Panc1 (cell line): ENCODE results near the gene STARD10. TPM values are rescaled to one million over a fixed set of nuclear protein-coding genes. Genes with fewer than 3 reads are reported as not detected.

Experiments
- ATAC-seq: fragments of 200-7000 bp; cut with Tn5 transposase; 2 replicates; pipeline ENCODE4 v1.9.1; 2020; ENCODE audit warnings: mild to moderate bottlenecking, moderate library complexity
- BruUV-seq: library from RNA; stranded (reverse); fragments of 400-500 nt; replicated peaks from 2 replicates; lab custom pipeline; 2021; lab: Mats Ljungman, UMichigan
- CTCF ChIA-PET: fragments of 300-600 bp; sonication (Branson Sonifier 250); formaldehyde crosslinking; loops from one replicate; lab custom pipeline; 2022; ENCODE audit warnings: antibody characterized with exemption; lab: Charles Lee
- POLR2A ChIA-PET: fragments of 300-600 bp; sonication (Branson Sonifier 250); formaldehyde crosslinking; loops from one replicate; lab custom pipeline; 2022; ENCODE audit warnings: antibody characterized with exemption; lab: Charles Lee
- DNase-seq: peaks from one replicate; pipeline ENCODE4 v3.0.0-alpha.2; 2010; ENCODE audit warnings: low read depth, low spot score
- H3K27ac ChIP-seq: 2 replicates; pipeline ENCODE4 v1.5.1; 2011; ENCODE audit warnings: mild to moderate bottlenecking, low read length, inconsistent platforms
- H3K27me3 ChIP-seq: fragments of 200-500 bp; sonication (Bioruptor generic); 2 replicates; pipeline ENCODE4 v1.6.0; 2014; ENCODE audit warnings: low read length, inconsistent platforms; ENCODE audit not compliant: control insufficient read depth, insufficient read depth
- H3K36me3 ChIP-seq: fragments of 200-500 bp; sonication (Bioruptor generic); 2 replicates; pipeline ENCODE4 v1.5.1; 2014; ENCODE audit warnings: inconsistent platforms, mild to moderate bottlenecking, low read length, moderate library complexity; ENCODE audit not compliant: control insufficient read depth, insufficient read depth
- H3K4me1 ChIP-seq: 2 replicates; pipeline ENCODE4 v1.5.1; 2011; ENCODE audit warnings: inconsistent platforms, mild to moderate bottlenecking, low read length, moderate library complexity; ENCODE audit not compliant: control insufficient read depth, insufficient read depth
- H3K4me3 ChIP-seq, 2 experiments: 2 replicates each; pipeline ENCODE4 v1.5.1; 2011 to 2012; ENCODE audit warnings: low read depth in 2 of 2, low read length in 2 of 2, mild to moderate bottlenecking in 2 of 2, inconsistent platforms in 1 of 2, moderate library complexity in 1 of 2
- H3K9me3 ChIP-seq: fragments of 200-500 bp; sonication (Bioruptor generic); 2 replicates; pipeline ENCODE4 v1.5.1; 2014; ENCODE audit warnings: low read depth, mild to moderate bottlenecking, inconsistent platforms, low read length, moderate library complexity; ENCODE audit not compliant: control insufficient read depth, insufficient read depth
- CTCF ChIP-seq: fragments of 450-650 bp; IDR thresholded peaks from 2 replicates; pipeline ENCODE4 v1.5.1; 2017; ENCODE audit warnings: mild to moderate bottlenecking
- POLR2AphosphoS5 ChIP-seq: IDR thresholded peaks from 2 replicates; pipeline ENCODE4 v1.6.1; 2012; ENCODE audit warnings: mild to moderate bottlenecking, low read depth, low read length, moderate library complexity
- SIN3A ChIP-seq: IDR thresholded peaks from 2 replicates; pipeline ENCODE4 v1.6.1; 2012; ENCODE audit warnings: low read depth, mild to moderate bottlenecking, low read length, moderate library complexity, borderline replicate concordance; ENCODE audit not compliant: insufficient read depth
- TCF7L2 ChIP-seq: IDR thresholded peaks from 2 replicates; pipeline ENCODE4 v1.6.1; 2011; ENCODE audit warnings: mild to moderate bottlenecking, low read depth, low read length, inconsistent platforms
- in situ Hi-C: cut with HindIII; loops from 2 replicates; pipeline ENCODE4 v1.10.0; 2016; ENCODE audit warnings: low sequenced_read_pairs, low pct_unique_long_range_greater_than_20kb
- intact Hi-C: fragments of 100-400 bp; cut with micrococcal nuclease; formaldehyde crosslinking; loops from one replicate; pipeline ENCODE4 v1.10.0; 2022; ENCODE audit not compliant: unreplicated experiment
- total RNA-seq: library from RNA; stranded (reverse); gene quantifications from one replicate; pipeline ENCODE4 v1.2.1, GENCODE V29; 2021; ENCODE audit not compliant: unreplicated experiment
- TF ChIP-seq, protein P1 (sequence below), 2 experiments: IDR thresholded peaks; 2 replicates each; pipeline ENCODE4 v1.6.1; 2011 to 2012; ENCODE audit warnings: low read depth in 2 of 2, control low read depth in 1 of 2, low read length in 1 of 2, mild to moderate bottlenecking in 1 of 2, moderate library complexity in 1 of 2; ENCODE audit not compliant: insufficient read depth in 1 of 2

The STARD10 gene
- total RNA-seq, 1 experiment from 2014 or later: 32.1 TPM

- TF ChIP-seq SIN3A (no peak), CTCF (no peak), POLR2AphosphoS5 (no peak), TCF7L2 (no peak)
- TF ChIP-seq, protein P1, sequence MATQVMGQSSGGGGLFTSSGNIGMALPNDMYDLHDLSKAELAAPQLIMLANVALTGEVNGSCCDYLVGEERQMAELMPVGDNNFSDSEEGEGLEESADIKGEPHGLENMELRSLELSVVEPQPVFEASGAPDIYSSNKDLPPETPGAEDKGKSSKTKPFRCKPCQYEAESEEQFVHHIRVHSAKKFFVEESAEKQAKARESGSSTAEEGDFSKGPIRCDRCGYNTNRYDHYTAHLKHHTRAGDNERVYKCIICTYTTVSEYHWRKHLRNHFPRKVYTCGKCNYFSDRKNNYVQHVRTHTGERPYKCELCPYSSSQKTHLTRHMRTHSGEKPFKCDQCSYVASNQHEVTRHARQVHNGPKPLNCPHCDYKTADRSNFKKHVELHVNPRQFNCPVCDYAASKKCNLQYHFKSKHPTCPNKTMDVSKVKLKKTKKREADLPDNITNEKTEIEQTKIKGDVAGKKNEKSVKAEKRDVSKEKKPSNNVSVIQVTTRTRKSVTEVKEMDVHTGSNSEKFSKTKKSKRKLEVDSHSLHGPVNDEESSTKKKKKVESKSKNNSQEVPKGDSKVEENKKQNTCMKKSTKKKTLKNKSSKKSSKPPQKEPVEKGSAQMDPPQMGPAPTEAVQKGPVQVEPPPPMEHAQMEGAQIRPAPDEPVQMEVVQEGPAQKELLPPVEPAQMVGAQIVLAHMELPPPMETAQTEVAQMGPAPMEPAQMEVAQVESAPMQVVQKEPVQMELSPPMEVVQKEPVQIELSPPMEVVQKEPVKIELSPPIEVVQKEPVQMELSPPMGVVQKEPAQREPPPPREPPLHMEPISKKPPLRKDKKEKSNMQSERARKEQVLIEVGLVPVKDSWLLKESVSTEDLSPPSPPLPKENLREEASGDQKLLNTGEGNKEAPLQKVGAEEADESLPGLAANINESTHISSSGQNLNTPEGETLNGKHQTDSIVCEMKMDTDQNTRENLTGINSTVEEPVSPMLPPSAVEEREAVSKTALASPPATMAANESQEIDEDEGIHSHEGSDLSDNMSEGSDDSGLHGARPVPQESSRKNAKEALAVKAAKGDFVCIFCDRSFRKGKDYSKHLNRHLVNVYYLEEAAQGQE (IDR thresholded peaks at IDR 0.05; ENCODE audit: insufficient read depth in 1 of 2, low read depth in 2 of 2, low read length in 1 of 2): no peak
- no peaks in the 10 kb centered on the region for H3K9me3 ChIP-seq
- no peaks in the 10 kb centered on the region for H3K4me1 ChIP-seq
- H3K27ac ChIP-seq: no peak overlapping the region
- ChIA-PET CTCF (no interaction called here), POLR2A (no interaction called here)
- intact Hi-C loops (no loop called here), in situ Hi-C loops (no loop called here)
- no peak for DNase-seq
- H3K27me3 ChIP-seq: no peaks in the 10 kb centered on the region
- no peaks in the 10 kb centered on the region for H3K36me3 ChIP-seq
- H3K4me3 ChIP-seq: no peak overlapping the region
- ATAC-seq: no peak
- BruUV-seq: no TSS peak
Measured at GRCh38 chr11:72767203-72768062, 26.4 kb downstream of the STARD10 start.

GRCh38 chr11:72766152-72766902 is 27.5 kb downstream of the STARD10 start:
- ATAC-seq (no peak), DNase-seq (no peak)
- Histone ChIP-seq H3K36me3 (no peaks in the 10 kb centered on the region), H3K27me3 (no peaks in the 10 kb centered on the region), H3K4me3 (no peak overlapping the region), H3K27ac (no peak overlapping the region), H3K9me3 (no peaks in the 10 kb centered on the region), H3K4me1 (no peaks in the 10 kb centered on the region)
- in situ Hi-C loops: no loop called here
- intact Hi-C loops: no loop called here
- POLR2A ChIA-PET: no interaction called here
- TF ChIP-seq CTCF (no peak), SIN3A (no peak), TCF7L2 (no peak), POLR2AphosphoS5 (no peak)
- TF ChIP-seq, protein P1 (IDR thresholded peaks at IDR 0.05; ENCODE audit: insufficient read depth in 1 of 2, low read depth in 2 of 2, low read length in 1 of 2): no peak
- CTCF ChIA-PET: interaction anchor here (0.7 kb wide), 1 partner anchor 474 kb away, joined by 4 read pairs; no protein-coding TSS in a partner anchor
- BruUV-seq: no TSS peak
